Uterus (tissue), 4 donors: ENCODE results near the gene BRF1. TPM values are rescaled to one million over a fixed set of nuclear protein-coding genes. Genes with fewer than 3 reads are reported as not detected.
"Not testable (repeated sequence)": the region's sequence is repeated elsewhere in the genome, so short reads cannot be mapped to it uniquely, and the experiment has no call there.

Experiments
- DNase-seq, 2 donors: peaks; one replicate each; pipeline ENCODE4 v3.0.0-alpha.2; 2019 to 2020
- H3K27ac ChIP-seq, 2 donors: fragments of 200-600 bp; sonication (generic); 1 replicate in 1 of 2; 2 replicates in 1 of 2; pipeline ENCODE4 v1.5.1; 2016 to 2018
- H3K27me3 ChIP-seq, 2 donors: fragments of 200-600 bp; sonication (generic); one replicate each; pipeline ENCODE4 v1.5.1; 2018 to 2019; ENCODE audit warnings: control low read depth in 1 of 2
- H3K36me3 ChIP-seq, 2 donors: fragments of 200-600 bp; sonication (generic); one replicate each; pipeline ENCODE4 v1.5.1; 2019; ENCODE audit warnings: control low read depth in 1 of 2
- H3K4me1 ChIP-seq, 2 donors: fragments of 200-600 bp; sonication (generic); one replicate each; pipeline ENCODE4 v1.5.1; 2018 to 2019; ENCODE audit warnings: control low read depth in 1 of 2
- H3K4me3 ChIP-seq, 2 donors: fragments of 200-600 bp; sonication (generic); 1 replicate in 1 of 2; 2 replicates in 1 of 2; pipeline ENCODE4 v1.5.1; 2018 to 2019; ENCODE audit warnings: mild to moderate bottlenecking in 1 of 2
- H3K9me3 ChIP-seq, 2 donors: fragments of 200-600 bp; sonication (generic); one replicate each; pipeline ENCODE4 v1.5.1; 2019; ENCODE audit warnings: control low read depth in 1 of 2
- POLR2A ChIP-seq, 2 donors: fragments of 450-650 bp; IDR thresholded peaks; one replicate each; pipeline ENCODE4 v1.6.1; 2016; ENCODE audit warnings: antibody characterized with exemption in 2 of 2, mild to moderate bottlenecking in 1 of 2, moderate library complexity in 1 of 2
- intact Hi-C: fragments of 100-400 bp; cut with DNase I; formaldehyde crosslinking; loops from one replicate; pipeline ENCODE4 v1.15.1; 2023; ENCODE audit warnings: low total_unique reads
- total RNA-seq, 4 donors: library from RNA; depleted of rRNA in 3 of 4; stranded (reverse); fragments of >200 nt in 3 of 4; gene quantifications; one replicate each; pipeline versions ENCODE4 v1.1.0 to v1.2.4, GENCODE V29; 2014 to 2023
- TF ChIP-seq, protein P1 (sequence below), 4 experiments: fragments of 200-600 bp in 2 of 4; fragments of 450-650 bp in 2 of 4; sonication (generic) in 2 of 4; IDR thresholded peaks; one replicate each; pipeline ENCODE4 v1.5.1; 2016 to 2019; ENCODE audit warnings: antibody characterized with exemption in 4 of 4, mild to moderate bottlenecking in 2 of 4, moderate library complexity in 1 of 4
- donor health status: DM: yes; HTN: yes; CAD: no.

Gene BRF1
- total RNA-seq, 4 donors from 2014 or later: 9.7 to 77.7 (median 61.3) TPM

DNA sequence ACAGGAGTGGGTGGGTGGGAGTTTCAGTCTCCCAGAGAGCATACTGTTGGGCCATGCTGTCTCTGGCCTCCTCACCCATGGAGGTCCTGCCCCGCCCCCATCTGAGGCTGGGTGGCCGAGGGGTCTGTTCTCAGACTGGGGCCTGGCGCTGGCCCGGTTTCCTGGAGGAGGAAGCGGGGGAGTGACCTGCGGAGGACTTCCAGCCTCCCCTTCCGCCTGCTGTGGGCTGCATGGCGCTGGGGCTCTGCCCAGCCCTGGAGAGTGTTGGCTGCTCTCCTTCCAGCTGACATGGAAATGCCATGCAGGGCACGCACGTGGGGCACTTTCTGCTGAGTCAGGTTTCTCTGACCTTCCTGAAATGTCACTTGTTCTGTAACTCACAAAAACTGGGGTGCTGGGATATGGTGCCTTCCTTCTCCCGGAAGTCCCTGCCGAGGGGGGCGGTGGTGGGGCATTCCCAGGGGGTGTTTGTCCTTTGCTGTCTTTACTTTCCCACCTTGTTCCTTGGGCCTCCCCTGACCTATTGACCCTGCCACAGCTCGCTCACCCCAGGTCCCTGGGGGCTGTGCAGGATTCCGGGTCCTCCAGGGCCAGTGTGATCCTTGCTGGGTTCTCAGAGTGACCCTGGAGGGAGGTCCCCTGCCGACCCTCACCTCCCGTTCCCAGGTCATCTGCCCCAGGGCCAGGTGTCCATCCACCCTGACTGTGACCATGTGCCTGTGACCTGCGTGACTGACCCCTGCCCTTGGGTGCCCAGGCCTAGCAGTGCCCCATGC lies 37.4 kb upstream of the BRF1 start:
- Histone ChIP-seq H3K9me3 (no peaks in the 10 kb centered on the region), H3K4me3 (no peak overlapping the region), H3K27ac (no peak overlapping the region), H3K4me1 (no peaks in the 10 kb centered on the region), H3K27me3 (no peaks in the 10 kb centered on the region), H3K36me3 (no peaks in the 10 kb centered on the region)
- no peak for TF ChIP-seq POLR2A (IDR thresholded peaks at IDR 0.05)
- TF ChIP-seq, protein P1, sequence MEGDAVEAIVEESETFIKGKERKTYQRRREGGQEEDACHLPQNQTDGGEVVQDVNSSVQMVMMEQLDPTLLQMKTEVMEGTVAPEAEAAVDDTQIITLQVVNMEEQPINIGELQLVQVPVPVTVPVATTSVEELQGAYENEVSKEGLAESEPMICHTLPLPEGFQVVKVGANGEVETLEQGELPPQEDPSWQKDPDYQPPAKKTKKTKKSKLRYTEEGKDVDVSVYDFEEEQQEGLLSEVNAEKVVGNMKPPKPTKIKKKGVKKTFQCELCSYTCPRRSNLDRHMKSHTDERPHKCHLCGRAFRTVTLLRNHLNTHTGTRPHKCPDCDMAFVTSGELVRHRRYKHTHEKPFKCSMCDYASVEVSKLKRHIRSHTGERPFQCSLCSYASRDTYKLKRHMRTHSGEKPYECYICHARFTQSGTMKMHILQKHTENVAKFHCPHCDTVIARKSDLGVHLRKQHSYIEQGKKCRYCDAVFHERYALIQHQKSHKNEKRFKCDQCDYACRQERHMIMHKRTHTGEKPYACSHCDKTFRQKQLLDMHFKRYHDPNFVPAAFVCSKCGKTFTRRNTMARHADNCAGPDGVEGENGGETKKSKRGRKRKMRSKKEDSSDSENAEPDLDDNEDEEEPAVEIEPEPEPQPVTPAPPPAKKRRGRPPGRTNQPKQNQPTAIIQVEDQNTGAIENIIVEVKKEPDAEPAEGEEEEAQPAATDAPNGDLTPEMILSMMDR (IDR thresholded peaks at IDR 0.05): no peak
- intact Hi-C loops: no loop called here
- DNase-seq: no peak

DNA sequence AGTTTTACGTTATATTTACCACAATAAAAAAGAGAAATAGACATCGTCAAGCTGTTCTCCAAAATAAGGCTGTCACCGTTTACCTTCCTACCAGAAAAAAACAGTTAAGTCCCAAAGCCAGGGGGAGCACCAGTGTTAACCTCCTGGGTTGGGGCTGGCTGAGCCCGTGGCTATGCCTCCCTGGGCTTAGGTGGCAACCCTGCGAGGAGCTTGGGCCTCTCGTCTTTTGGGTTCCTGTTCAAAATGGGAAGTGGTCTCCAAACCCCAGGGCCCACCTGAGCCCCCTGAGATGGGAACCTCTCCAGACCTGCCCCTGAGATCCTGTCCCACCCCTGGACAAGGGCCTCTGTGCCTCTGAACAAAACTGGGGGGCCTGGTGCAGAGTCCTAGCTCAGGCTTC lies 36.6 kb upstream of the BRF1 start:
- Histone ChIP-seq H3K4me1 (no peaks in the 10 kb centered on the region), H3K4me3 (no peak overlapping the region), H3K36me3 (no peaks in the 10 kb centered on the region), H3K9me3 (no peaks in the 10 kb centered on the region), H3K27ac (no peak overlapping the region), H3K27me3 (no peaks in the 10 kb centered on the region)
- intact Hi-C loops: no loop called here
- TF ChIP-seq, protein P1 (IDR thresholded peaks at IDR 0.05): no peak
- TF ChIP-seq POLR2A (IDR thresholded peaks at IDR 0.05): no peak
- no peak for DNase-seq

DNA sequence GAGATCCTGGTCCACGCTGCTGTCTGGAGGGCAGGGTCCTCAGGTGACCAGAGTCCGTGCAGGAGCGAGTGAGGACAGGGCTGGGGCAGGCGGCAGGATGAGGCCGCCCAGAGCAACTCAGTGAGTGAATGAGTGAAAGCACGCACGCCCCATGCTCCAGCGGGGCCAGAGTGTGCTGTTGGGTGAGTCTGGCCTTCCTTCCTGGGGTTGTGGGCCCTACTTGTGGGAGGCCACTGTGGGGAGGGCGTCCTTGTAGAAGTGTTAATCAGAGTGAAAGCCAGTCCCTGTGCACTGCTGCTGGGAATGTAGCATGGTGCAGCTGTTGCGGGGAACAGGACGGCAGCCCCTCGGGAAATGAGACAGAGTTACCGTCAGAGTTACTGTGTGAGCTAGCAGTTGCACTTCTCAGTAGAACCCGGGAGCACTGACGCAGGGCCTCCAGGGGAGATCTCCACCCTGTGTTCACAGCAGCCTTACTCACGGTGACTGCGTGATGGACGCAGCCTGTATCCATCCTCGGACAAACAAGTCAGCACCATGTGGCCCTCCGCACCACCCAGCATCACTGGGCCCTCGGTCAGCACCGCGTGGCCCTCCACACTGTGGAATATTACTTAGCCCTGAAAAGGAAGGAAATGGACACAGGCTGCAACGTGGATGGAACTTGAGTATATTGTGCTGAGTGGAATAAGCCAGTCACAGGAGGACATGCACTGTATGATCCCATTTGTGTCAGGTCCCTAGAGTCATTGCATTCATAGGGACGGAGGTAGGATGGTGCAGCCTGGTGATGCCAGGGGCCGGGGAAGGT lies 35.9 kb upstream of the BRF1 start:
- Histone ChIP-seq H3K4me3 (no peak overlapping the region), H3K27ac (no peak overlapping the region), H3K4me1 (no peaks in the 10 kb centered on the region), H3K9me3 (no peaks in the 10 kb centered on the region), H3K27me3 (no peaks in the 10 kb centered on the region), H3K36me3 (no peaks in the 10 kb centered on the region)
- intact Hi-C loops: no loop called here
- no peak for DNase-seq
- no peak for TF ChIP-seq POLR2A (IDR thresholded peaks at IDR 0.05)
- TF ChIP-seq, protein P1 (IDR thresholded peaks at IDR 0.05): no peak

DNA sequence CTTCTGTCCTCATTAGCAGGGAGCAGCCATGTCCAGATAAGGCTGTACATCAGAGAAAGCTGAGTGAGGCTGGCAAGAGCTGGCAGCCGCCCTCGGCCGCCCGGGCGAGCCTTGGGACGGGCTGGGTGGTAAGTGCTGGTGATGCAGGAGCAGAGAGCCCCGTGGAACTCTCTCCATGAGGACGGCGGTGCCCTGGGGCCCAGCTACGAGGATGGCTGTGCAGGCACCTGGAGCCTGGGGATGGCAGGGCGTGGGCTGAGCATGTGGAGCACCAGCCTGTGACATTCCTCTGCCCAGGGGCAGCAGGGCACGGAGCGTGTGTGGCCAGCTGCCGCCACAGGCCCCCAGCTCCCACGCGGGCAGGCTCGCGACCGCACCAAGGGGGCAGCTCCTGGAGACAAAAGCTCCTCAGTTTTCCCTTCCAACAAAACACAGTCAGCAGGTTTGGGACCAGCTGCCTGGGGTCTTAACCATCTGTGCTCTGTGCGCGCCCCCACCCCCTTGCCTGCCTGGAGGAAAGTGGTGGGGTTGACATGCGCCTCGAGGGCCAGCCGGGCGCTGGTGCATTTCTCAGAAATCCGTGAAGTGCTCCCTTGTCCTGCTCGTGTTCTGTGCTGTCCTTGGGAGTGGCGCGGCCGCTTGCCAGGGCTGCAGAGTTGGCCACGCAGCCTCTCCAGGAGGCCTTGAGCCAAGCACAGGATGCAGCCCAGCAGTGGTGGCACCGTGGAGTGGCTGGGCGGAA lies 35.1 kb upstream of the BRF1 start:
- Histone ChIP-seq H3K27ac (no peak overlapping the region), H3K9me3 (no peaks in the 10 kb centered on the region), H3K27me3 (no peaks in the 10 kb centered on the region), H3K4me3 (no peak overlapping the region), H3K4me1 (no peaks in the 10 kb centered on the region), H3K36me3 (no peaks in the 10 kb centered on the region)
- TF ChIP-seq POLR2A (IDR thresholded peaks at IDR 0.05): no peak
- TF ChIP-seq, protein P1 (IDR thresholded peaks at IDR 0.05): no peak
- no peak for DNase-seq
- intact Hi-C loops: no loop called here

DNA sequence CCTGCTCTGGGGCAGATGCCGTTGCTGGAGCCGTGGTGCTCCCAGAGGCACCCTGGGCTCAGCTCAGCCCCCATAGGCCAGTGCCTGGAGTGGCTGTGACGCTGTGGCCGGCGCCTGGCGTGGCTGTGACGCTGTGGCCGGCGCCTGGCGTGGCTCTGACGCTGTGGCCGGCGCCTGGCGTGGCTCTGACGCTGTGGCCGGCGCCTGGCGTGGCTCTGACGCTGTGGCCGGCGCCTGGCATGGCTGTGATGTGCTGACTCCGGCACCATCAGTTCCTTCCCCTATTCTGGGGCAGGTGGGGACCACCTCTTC lies 34.4 kb upstream of the BRF1 start:
- intact Hi-C loops, H3K36me3 ChIP-seq, H3K4me1 ChIP-seq: not testable (repeated sequence)

More for the DNA sequence above, 34.4 kb upstream of the BRF1 start:
- not testable (repeated sequence) for DNase-seq, H3K27me3 ChIP-seq, H3K4me3 ChIP-seq, H3K27ac ChIP-seq, H3K9me3 ChIP-seq
